Left ventricle myocardium inferior (tissue), 1 donor: ENCODE measurements around the gene PBX1. TPM values are rescaled to one million over a fixed set of nuclear protein-coding genes. Genes with fewer than 3 reads are reported as not detected.

Experiments
- DNase-seq: peaks from one replicate; pipeline ENCODE4 v3.0.0-alpha.2; 2020
- H3K27ac ChIP-seq: fragments of 200-600 bp; replicated peaks from 2 replicates; pipeline ENCODE4 v1.8.0; 2021
- H3K27me3 ChIP-seq: fragments of 200-600 bp; 2 replicates; pipeline ENCODE4 v1.8.0; 2021; ENCODE audit warnings: low read depth
- H3K36me3 ChIP-seq: fragments of 200-600 bp; 2 replicates; pipeline ENCODE4 v1.8.0; 2021
- H3K4me1 ChIP-seq: fragments of 200-600 bp; 2 replicates; pipeline ENCODE4 v1.8.0; 2021
- H3K4me3 ChIP-seq: fragments of 200-600 bp; 2 replicates; pipeline ENCODE4 v1.8.0; 2021; ENCODE audit warnings: mild to moderate bottlenecking, moderate library complexity
- H3K9me3 ChIP-seq: fragments of 200-600 bp; replicated peaks from 2 replicates; pipeline ENCODE4 v1.8.0; 2021
- intact Hi-C: fragments of 100-400 bp; cut with micrococcal nuclease; formaldehyde crosslinking; loops from one replicate; pipeline ENCODE4 v1.11.0; 2022
- total RNA-seq: library from RNA; stranded (reverse); fragmentation: NEBNext Ultra II Directional; extraction: Animal tissue kit (Norgen Biotek cat#: 25700); gene quantifications from one replicate; pipeline ENCODE4 v1.2.1, GENCODE V29; 2021
- TF ChIP-seq, protein P1 (sequence below): fragments of 200-600 bp; IDR thresholded peaks from 2 replicates; pipeline ENCODE4 v1.8.0; 2021; ENCODE audit warnings: antibody characterized with exemption, mild to moderate bottlenecking, borderline replicate concordance
- donor health status: DM: no; HTN: yes; CAD: no; lungs with severe emphysema.

Gene PBX1
- total RNA-seq, 1 donor from 2014 or later: 73.2 TPM

DNA sequence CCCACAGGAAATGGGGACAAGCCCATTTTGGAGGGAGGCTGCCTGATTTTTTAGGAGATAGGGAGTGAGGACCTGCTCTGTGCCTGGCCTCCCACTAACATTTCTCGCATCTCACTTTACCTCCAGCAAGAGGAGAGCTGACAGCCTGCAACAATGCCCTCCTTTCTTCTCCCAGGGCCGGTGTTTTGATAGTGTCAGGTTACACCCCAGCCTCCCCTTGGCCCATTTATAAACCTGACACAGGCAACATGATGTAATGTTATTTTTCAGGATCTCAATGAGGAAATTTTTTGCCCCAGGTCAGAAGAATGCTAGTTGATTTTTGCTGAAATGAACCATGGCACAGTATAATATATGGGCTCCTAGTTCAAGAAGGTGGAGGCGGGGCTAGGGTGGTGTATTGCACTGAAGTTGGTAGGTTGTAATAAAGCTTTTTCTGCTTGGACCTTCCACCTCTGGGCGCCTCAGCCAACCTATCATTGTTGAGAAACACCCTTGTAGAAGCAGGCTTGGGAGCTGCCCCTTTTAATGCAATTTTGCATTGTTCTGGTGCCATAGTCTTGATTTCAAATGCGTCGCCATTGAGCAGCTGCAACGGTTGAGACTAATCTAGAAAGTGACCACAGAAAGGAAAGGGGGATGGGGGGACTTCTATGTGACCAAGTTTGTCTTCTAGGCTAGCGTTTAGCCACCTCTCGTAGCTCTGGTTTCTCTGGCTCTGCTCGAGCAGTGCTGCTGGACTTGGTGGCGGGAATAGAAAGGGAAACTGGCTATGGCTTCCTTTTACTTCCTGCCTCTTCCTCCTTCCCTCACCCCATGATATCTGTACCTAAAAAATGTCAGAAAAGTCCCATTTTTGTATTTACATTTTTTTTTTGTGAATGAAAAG is 53.0 kb downstream of the PBX1 start:
- Histone ChIP-seq H3K27me3 (no peaks in the 10 kb centered on the region), H3K27ac (peak overlapping the region; percentile 73), H3K4me1 (peaks cover 94% of the 10 kb centered on the region), H3K36me3 (no peaks in the 10 kb centered on the region), H3K9me3 (no peaks in the 10 kb centered on the region), H3K4me3 (no peak overlapping the region)
- DNase-seq: no peak
- intact Hi-C loops: no loop called here
- TF ChIP-seq, protein P1, sequence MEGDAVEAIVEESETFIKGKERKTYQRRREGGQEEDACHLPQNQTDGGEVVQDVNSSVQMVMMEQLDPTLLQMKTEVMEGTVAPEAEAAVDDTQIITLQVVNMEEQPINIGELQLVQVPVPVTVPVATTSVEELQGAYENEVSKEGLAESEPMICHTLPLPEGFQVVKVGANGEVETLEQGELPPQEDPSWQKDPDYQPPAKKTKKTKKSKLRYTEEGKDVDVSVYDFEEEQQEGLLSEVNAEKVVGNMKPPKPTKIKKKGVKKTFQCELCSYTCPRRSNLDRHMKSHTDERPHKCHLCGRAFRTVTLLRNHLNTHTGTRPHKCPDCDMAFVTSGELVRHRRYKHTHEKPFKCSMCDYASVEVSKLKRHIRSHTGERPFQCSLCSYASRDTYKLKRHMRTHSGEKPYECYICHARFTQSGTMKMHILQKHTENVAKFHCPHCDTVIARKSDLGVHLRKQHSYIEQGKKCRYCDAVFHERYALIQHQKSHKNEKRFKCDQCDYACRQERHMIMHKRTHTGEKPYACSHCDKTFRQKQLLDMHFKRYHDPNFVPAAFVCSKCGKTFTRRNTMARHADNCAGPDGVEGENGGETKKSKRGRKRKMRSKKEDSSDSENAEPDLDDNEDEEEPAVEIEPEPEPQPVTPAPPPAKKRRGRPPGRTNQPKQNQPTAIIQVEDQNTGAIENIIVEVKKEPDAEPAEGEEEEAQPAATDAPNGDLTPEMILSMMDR: no peak

DNA sequence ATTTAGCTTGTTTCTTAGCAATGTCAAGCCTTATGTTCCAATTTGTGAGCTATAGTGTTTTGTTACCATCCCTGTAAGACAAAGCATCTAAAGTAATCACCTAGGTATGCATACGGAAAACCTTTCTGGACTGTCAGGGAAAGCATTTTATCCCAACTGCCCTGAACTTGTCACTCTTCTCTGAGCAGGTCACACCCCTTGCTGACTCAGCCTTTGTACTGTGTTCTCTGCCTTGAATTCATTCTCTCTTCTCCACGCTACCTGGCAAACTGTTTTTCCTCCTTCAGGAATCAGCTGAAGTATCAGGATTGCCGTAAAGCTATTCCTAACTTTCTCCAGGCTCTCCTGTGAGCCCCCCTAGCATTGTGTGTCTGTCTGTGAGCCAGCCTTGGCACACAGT is 54.2 kb downstream of the PBX1 start:
- intact Hi-C loops: no loop called here
- Histone ChIP-seq H3K27me3 (no peaks in the 10 kb centered on the region), H3K4me1 (peaks cover 94% of the 10 kb centered on the region), H3K27ac (peak overlapping the region; percentile 73), H3K4me3 (no peak overlapping the region), H3K36me3 (no peaks in the 10 kb centered on the region), H3K9me3 (no peaks in the 10 kb centered on the region)
- TF ChIP-seq, protein P1: no peak
- no peak for DNase-seq

DNA sequence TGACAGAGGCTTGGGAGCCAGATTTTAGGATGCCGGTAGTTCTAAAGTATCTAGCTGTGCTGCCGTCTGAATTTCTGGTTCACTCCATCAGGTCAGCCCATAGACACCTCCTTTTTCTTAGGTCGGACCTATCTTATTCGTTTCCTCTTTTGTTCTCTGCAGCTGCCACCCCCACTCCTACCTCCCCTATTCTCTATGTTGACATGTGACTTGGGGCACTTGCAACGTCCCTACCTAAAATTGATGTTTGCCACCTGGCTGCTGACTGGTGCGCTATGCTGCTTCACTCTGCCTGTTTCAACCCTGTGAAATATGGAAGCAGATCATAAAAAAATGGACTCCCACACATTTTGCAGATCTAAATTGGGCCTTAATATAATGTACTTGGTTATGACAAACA is 55.3 kb downstream of the PBX1 start:
- Histone ChIP-seq H3K4me3 (no peak overlapping the region), H3K27ac (no peak overlapping the region), H3K4me1 (peaks cover 95% of the 10 kb centered on the region), H3K9me3 (no peaks in the 10 kb centered on the region), H3K36me3 (no peaks in the 10 kb centered on the region), H3K27me3 (no peaks in the 10 kb centered on the region)
- TF ChIP-seq, protein P1: no peak
- intact Hi-C loops: no loop called here
- no peak for DNase-seq

DNA sequence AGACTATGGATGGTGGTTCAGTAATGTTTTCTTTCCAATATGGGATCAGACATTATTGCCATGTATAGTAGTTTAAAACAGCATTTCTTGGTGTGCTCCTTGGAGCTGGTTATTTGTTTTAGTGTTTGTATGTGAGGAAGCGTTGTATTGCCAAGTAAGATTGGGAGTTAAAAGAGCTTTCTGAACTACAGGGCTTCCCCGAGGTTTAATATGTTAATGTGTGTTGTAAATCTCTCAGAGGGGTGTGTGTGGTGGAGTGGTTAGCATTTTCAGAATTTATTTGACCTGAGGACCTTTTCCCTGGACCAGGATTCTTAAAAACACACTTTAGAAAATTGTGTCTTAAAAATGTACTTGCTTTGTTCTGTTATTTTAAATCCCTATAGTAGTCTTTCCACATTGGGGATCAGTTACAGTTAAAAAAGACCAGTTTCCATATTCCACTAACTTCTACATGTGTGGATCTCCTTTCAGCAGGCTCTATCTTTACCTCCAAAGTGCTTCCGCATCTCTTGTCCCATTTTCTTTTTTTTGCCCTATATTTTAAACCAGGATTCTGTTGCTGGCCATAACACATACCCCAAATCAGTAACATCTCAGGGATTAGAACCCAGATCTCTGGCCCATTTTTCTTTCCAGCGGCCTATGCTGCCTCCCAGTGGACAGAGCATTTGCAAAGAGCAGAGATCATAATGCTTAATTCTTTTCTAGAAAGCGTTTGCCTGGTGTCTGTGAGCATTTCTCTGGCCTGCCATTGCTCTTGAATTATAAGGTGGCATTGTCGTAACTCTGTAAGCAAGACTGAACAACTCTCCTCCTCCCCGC is 58.6 kb downstream of the PBX1 start:
- intact Hi-C loops: no loop called here
- Histone ChIP-seq H3K27ac (peak overlapping the region; percentile 14), H3K4me1 (peaks cover 96% of the 10 kb centered on the region), H3K36me3 (no peaks in the 10 kb centered on the region), H3K9me3 (no peaks in the 10 kb centered on the region), H3K4me3 (no peak overlapping the region), H3K27me3 (no peaks in the 10 kb centered on the region)
- no peak for DNase-seq
- TF ChIP-seq, protein P1: peak; percentile 61

DNA sequence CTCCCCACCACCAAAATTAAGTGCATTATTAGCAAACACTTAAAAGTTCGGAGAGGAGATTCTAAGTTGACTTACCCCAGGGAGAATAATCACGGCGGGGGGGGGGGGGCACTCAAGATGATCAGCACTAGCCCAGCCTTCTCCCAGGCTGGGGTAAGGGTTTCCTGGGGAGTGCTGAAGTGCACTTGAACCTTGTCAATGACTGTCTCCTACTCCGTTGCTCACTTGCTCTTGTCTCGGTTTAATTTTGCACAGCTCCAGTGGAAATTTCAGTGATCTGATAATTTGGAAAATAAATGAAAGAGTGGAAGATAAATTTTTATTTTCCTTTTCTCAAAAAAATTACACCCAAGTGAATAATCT is 59.2 kb downstream of the PBX1 start:
- Histone ChIP-seq H3K4me1 (peaks cover 96% of the 10 kb centered on the region), H3K27me3 (no peaks in the 10 kb centered on the region), H3K36me3 (no peaks in the 10 kb centered on the region), H3K4me3 (no peak overlapping the region), H3K9me3 (no peaks in the 10 kb centered on the region), H3K27ac (peak overlapping the region; percentile 86)
- TF ChIP-seq, protein P1: no peak
- intact Hi-C loops: no loop called here
- DNase-seq: no peak
